Activated naive CD4-positive, alpha-beta T cell treated with anti-CD3 and anti-CD28 coated beads, Interleukin-2, amount 50 U/mL, for 16 hours (primary cell): Measurements from ENCODE around the gene ZFAND6.
"Not testable (repeated sequence)": the region's sequence is repeated elsewhere in the genome, so short reads cannot be mapped to it uniquely, and the experiment has no call there.

ENCODE experiments used
- DNase-seq: peaks from one replicate; pipeline ENCODE4 v3.0.0-alpha.2; 2020

The ZFAND6 gene

GRCh38 chr15:80152180-80152895 is 92.9 kb downstream of the ZFAND6 start:
- DNase-seq = peak; percentile 89

- peak; percentile 31 for DNase-seq
Measured at GRCh38 chr15:80152896-80153876, 93.7 kb downstream of the ZFAND6 start, which contains the start of gene FAH. Gene FAH (plus strand): TSS chr15:80152999. CDS start chr15:80153055, 56 bp downstream.

- no peak for DNase-seq
Measured at GRCh38 chr15:80153900-80154299, 94.4 kb downstream of the ZFAND6 start.

- no peak for DNase-seq
Measured at GRCh38 chr15:80154336-80154735, 94.9 kb downstream of the ZFAND6 start.

- DNase-seq = no peak
Measured at GRCh38 chr15:80155001-80155377, 95.5 kb downstream of the ZFAND6 start.

- DNase-seq = not testable (repeated sequence)
Measured at GRCh38 chr15:80155378-80156175, 96.1 kb downstream of the ZFAND6 start.

- DNase-seq = no peak
Measured at GRCh38 chr15:80156176-80156720, 96.8 kb downstream of the ZFAND6 start.

GRCh38 chr15:80157215-80157614 is 97.7 kb downstream of the ZFAND6 start:
- DNase-seq = no peak

- DNase-seq = no peak
Measured at GRCh38 chr15:80159301-80159700, 99.8 kb downstream of the ZFAND6 start.

- no peak for DNase-seq
Measured at GRCh38 chr15:80159811-80160569, 100.5 kb downstream of the ZFAND6 start.

- no peak for DNase-seq
Measured at GRCh38 chr15:80160570-80161156, 101.2 kb downstream of the ZFAND6 start.

- no peak for DNase-seq
Measured at GRCh38 chr15:80161468-80162016, 102.1 kb downstream of the ZFAND6 start.

- no peak for DNase-seq
Measured at GRCh38 chr15:80162059-80162554, 102.6 kb downstream of the ZFAND6 start.

- no peak for DNase-seq
Measured at GRCh38 chr15:80163217-80163616, 103.7 kb downstream of the ZFAND6 start.

- no peak for DNase-seq
Measured at GRCh38 chr15:80163897-80164296, 104.4 kb downstream of the ZFAND6 start.

GRCh38 chr15:80167936-80168335 is 108.5 kb downstream of the ZFAND6 start:
- DNase-seq = no peak

- no peak for DNase-seq
Measured at GRCh38 chr15:80168421-80168820, 108.9 kb downstream of the ZFAND6 start.

GRCh38 chr15:80169768-80170357 is 110.4 kb downstream of the ZFAND6 start:
- no peak for DNase-seq

- no peak for DNase-seq
Measured at GRCh38 chr15:80170596-80170995, 111.1 kb downstream of the ZFAND6 start.

GRCh38 chr15:80171787-80172186 is 112.3 kb downstream of the ZFAND6 start:
- no peak for DNase-seq

GRCh38 chr15:80172401-80172800 is 112.9 kb downstream of the ZFAND6 start:
- no peak for DNase-seq
